HG02798 (cell line): ENCODE data around the gene MANEAL.

ENCODE experiments used
- ATAC-seq: cut with Tn5 transposase; IDR thresholded peaks from one replicate; pipeline ENCODE4 v1.9.1; 2021; ENCODE audit warnings: mild to moderate bottlenecking; ENCODE audit not compliant: unreplicated experiment, poor library complexity

The MANEAL gene

GRCh38 chr1:37778654-37779053 lies 15.0 kb upstream of the MANEAL start:
- no peak for ATAC-seq

GRCh38 chr1:37782491-37782890 lies 11.2 kb upstream of the MANEAL start:
- no peak for ATAC-seq

GRCh38 chr1:37792943-37793686 lies 532 bp upstream of the MANEAL start:
- ATAC-seq: no peak

- ATAC-seq: no peak
These were observed 1.0 kb downstream of the MANEAL start for GRCh38 chr1:37794372-37795339.

GRCh38 chr1:37795340-37796125 lies 1.9 kb downstream of the MANEAL start:
- ATAC-seq: no peak

- no peak for ATAC-seq
These were observed 4.2 kb downstream of the MANEAL start for GRCh38 chr1:37797750-37798345.

- no peak for ATAC-seq
These were observed 8.8 kb downstream of the MANEAL start for GRCh38 chr1:37802439-37802838.

GRCh38 chr1:37807220-37807554 lies 13.5 kb downstream of the MANEAL start:
- no peak for ATAC-seq

GRCh38 chr1:37807555-37808368 lies 14.1 kb downstream of the MANEAL start, which contains the start of the genes C1orf122 and YRDC:
Gene C1orf122, plus strand, starts transcription at chr1:37807790. Its CDS starts 615 bp downstream, at chr1:37808405.
Gene YRDC, minus strand, starts transcription at chr1:37808208. Its CDS starts 28 bp downstream, at chr1:37808180.
- ATAC-seq: peak; percentile 90

- peak; percentile 44 for ATAC-seq
These were observed 15.0 kb downstream of the MANEAL start for GRCh38 chr1:37808369-37809319.

GRCh38 chr1:37809942-37810341 lies 16.3 kb downstream of the MANEAL start:
- no peak for ATAC-seq

GRCh38 chr1:37811027-37811655 lies 17.5 kb downstream of the MANEAL start:
- peak; percentile 19 for ATAC-seq

GRCh38 chr1:37813529-37814145 lies 20.0 kb downstream of the MANEAL start:
- no peak for ATAC-seq

GRCh38 chr1:37814252-37814651 lies 20.6 kb downstream of the MANEAL start:
- no peak for ATAC-seq

GRCh38 chr1:37817481-37817880 lies 23.8 kb downstream of the MANEAL start:
- ATAC-seq: no peak

GRCh38 chr1:37821481-37821880 lies 27.8 kb downstream of the MANEAL start:
- ATAC-seq: no peak
